Uterus (tissue), 2 donors: ENCODE measurements around the gene CWF19L1.

Experiments
- CTCF ChIP-seq, 4 experiments: fragments of 200-600 bp in 2 of 4; fragments of 450-650 bp in 2 of 4; sonication (generic) in 2 of 4; IDR thresholded peaks; one replicate each; pipeline ENCODE4 v1.5.1; 2016 to 2019; ENCODE audit warnings: antibody characterized with exemption in 4 of 4, mild to moderate bottlenecking in 2 of 4, moderate library complexity in 1 of 4
- POLR2A ChIP-seq, 2 donors: fragments of 450-650 bp; IDR thresholded peaks; one replicate each; pipeline ENCODE4 v1.6.1; 2016; ENCODE audit warnings: antibody characterized with exemption in 2 of 2, mild to moderate bottlenecking in 1 of 2, moderate library complexity in 1 of 2

GRCh38 chr10:100265821-100266485 is 1.5 kb downstream of the CWF19L1 start:
- TF ChIP-seq CTCF (IDR thresholded peaks at IDR 0.05) (no peak), POLR2A (IDR thresholded peaks at IDR 0.05) (no peak)
